Stimulated activated CD8-positive, alpha-beta memory T cell treated with anti-CD3 and anti-CD28 coated beads, Interleukin-15, amount 100 ng/mL, for 4 hours (primary cell): ENCODE measurements around the gene NFIB.

Source experiments
- DNase-seq, 2 donors: peaks; one replicate each; pipeline ENCODE4 v3.0.0-alpha.2; 2020; ENCODE audit warnings: low read depth in 2 of 2

Gene NFIB

GRCh38 chr9:14190240-14190639 is 123.7 kb downstream of the NFIB start:
- DNase-seq = no peak

- DNase-seq = no peak
Measured at GRCh38 chr9:14189578-14189977, 124.4 kb downstream of the NFIB start.

GRCh38 chr9:14189146-14189545 is 124.8 kb downstream of the NFIB start:
- DNase-seq = no peak

GRCh38 chr9:14188538-14188937 is 125.4 kb downstream of the NFIB start:
- DNase-seq = no peak

- DNase-seq = no peak
Measured at GRCh38 chr9:14188011-14188410, 125.9 kb downstream of the NFIB start.

- no peak for DNase-seq
Measured at GRCh38 chr9:14186096-14186495, 127.8 kb downstream of the NFIB start.

GRCh38 chr9:14185016-14185415 is 128.9 kb downstream of the NFIB start:
- no peak for DNase-seq

GRCh38 chr9:14183001-14183400 is 130.9 kb downstream of the NFIB start:
- no peak for DNase-seq

- no peak for DNase-seq
Measured at GRCh38 chr9:14180960-14181537, 132.9 kb downstream of the NFIB start.

- DNase-seq = no peak
Measured at GRCh38 chr9:14180093-14180959, 133.6 kb downstream of the NFIB start.

GRCh38 chr9:14179449-14179848 is 134.5 kb downstream of the NFIB start:
- no peak for DNase-seq

GRCh38 chr9:14175778-14176177 is 138.2 kb downstream of the NFIB start:
- no peak for DNase-seq

GRCh38 chr9:14173713-14174112 is 140.2 kb downstream of the NFIB start:
- DNase-seq = no peak

GRCh38 chr9:14170973-14171596 is 142.9 kb downstream of the NFIB start:
- DNase-seq = no peak

GRCh38 chr9:14170392-14170931 is 143.5 kb downstream of the NFIB start:
- DNase-seq = no peak

GRCh38 chr9:14168381-14168780 is 145.6 kb downstream of the NFIB start:
- no peak for DNase-seq

- no peak for DNase-seq
Measured at GRCh38 chr9:14165376-14166035, 148.4 kb downstream of the NFIB start.

- DNase-seq = no peak
Measured at GRCh38 chr9:14164908-14165307, 149.0 kb downstream of the NFIB start.

GRCh38 chr9:14159440-14160216 is 154.3 kb downstream of the NFIB start:
- DNase-seq = no peak

- no peak for DNase-seq
Measured at GRCh38 chr9:14158916-14159315, 155.0 kb downstream of the NFIB start.

GRCh38 chr9:14158136-14158813 is 155.7 kb downstream of the NFIB start:
- no peak for DNase-seq
